ENCODE measurements around the gene ATP6V0E1. TPM values are rescaled to one million over a fixed set of nuclear protein-coding genes. Genes with fewer than 3 reads are reported as not detected.

The ATP6V0E1 gene
- total RNA-seq, 1 experiment from 2014 or later, result 84.6 TPM

DNA sequence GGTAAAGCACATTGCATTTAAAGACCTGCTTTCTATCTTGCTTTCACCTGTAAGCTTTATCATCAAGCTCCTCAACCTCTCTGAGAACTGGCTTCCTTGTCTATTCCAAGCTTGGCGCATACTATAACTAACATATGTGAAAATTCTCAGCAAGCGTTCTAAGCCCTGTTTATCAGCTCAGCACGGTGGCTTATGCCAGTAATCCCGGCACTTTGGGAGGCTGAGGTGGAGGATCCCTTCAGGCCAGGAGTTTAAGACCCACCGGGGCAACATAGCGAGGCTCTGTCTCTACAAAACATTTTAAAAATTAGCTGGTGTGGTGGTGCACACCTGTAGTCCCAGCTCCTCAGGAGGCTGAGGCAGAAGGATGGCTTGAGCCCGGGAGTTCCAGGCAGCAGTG lies 1.6 kb upstream of the ATP6V0E1 start:
- intact Hi-C loops (cut with micrococcal nuclease), result loop anchor here (5.0 kb wide), 1 partner anchor 220 kb away; no protein-coding TSS in a partner anchor

More for the DNA sequence above, 1.6 kb upstream of the ATP6V0E1 start:
- no peak for DNase-seq (ENCODE audit: low read depth, low spot score)
- POLR2A ChIA-PET, result interaction anchor here (0.7 to 1.0 kb wide), 2 partner anchors 150 to 346 kb away, joined by 3 read pairs; partner anchors contain the start of gene STC2
- Histone ChIP-seq H3K27me3 (ENCODE audit: insufficient read depth, low read length) (no peaks in the 10 kb centered on the region), H4K20me1 (ENCODE audit: insufficient read depth) (no peaks in the 10 kb centered on the region), H3K4me3 (replicated peaks in 1 of 2; ENCODE audit: low read depth in 1 of 2, low read length in 2 of 2) (no peak overlapping the region), H3K27ac (ENCODE audit: low read depth, low read length) (no peak overlapping the region), H3K36me3 (ENCODE audit: control insufficient read depth in 1 of 2, insufficient read depth in 2 of 2, low read length in 2 of 2) (peaks cover 0 to 4% of the 10 kb centered on the region in 2 experiments; a peak in 2 of 4 replicates), H3K9me3 (ENCODE audit: control insufficient read depth in 1 of 2, insufficient read depth in 1 of 2, low read depth in 1 of 2, low read length in 2 of 2) (no peaks in the 10 kb centered on the region), H2AFZ (ENCODE audit: low read depth, low read length, poor library complexity, severe bottlenecking) (no peak overlapping the region), H3K4me2 (ENCODE audit: low read length) (no peak overlapping the region), H3K9me2 (ENCODE audit: insufficient read depth) (no peaks in the 10 kb centered on the region), H3K4me1 (ENCODE audit: control insufficient read depth in 1 of 2, insufficient read depth in 2 of 2, low read length in 2 of 2) (peaks cover 5 to 14% of the 10 kb centered on the region in 2 experiments; a peak in 2 of 4 replicates), H3K79me2 (ENCODE audit: insufficient read depth, low read length) (peaks cover 29% of the 10 kb centered on the region), H3K9ac (ENCODE audit: low read length) (no peak overlapping the region)
- BruUV-seq (replicated peaks), result no TSS peak
- RAD21 ChIA-PET (ENCODE audit: low non-redundant PET in 1 of 2, low total read pairs in 2 of 2, uncharacterized antibody in 2 of 2, unreplicated experiment in 2 of 2), result no interaction called here
- ATAC-seq, result no peak
- no peak for TF ChIP-seq YY1 (IDR thresholded peaks at IDR 0.05; ENCODE audit: extremely low read depth, insufficient replicate concordance, low read depth, low read length)
- TF ChIP-seq ZNF274 (IDR thresholded peaks at IDR 0.05; ENCODE audit: low read depth, low read length), result no peak
- no peak for TF ChIP-seq EGR1 (IDR thresholded peaks at IDR 0.05; ENCODE audit: low read depth)
- TF ChIP-seq JUND (IDR thresholded peaks at IDR 0.05), result no peak
- no peak for TF ChIP-seq TCF7L2 (IDR thresholded peaks at IDR 0.05; ENCODE audit: borderline replicate concordance, extremely low read depth, insufficient read depth, insufficient read length)
- no peak for TF ChIP-seq RAD21 (IDR thresholded peaks at IDR 0.05; ENCODE audit: low read depth)
- no peak for TF ChIP-seq CEBPB (IDR thresholded peaks at IDR 0.05; ENCODE audit: low read depth)
- TF ChIP-seq ZFX (IDR thresholded peaks at IDR 0.05), result no peak
- TF ChIP-seq, protein P1, sequence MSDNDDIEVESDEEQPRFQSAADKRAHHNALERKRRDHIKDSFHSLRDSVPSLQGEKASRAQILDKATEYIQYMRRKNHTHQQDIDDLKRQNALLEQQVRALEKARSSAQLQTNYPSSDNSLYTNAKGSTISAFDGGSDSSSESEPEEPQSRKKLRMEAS (IDR thresholded peaks at IDR 0.05), result no peak
- TF ChIP-seq, protein P2, sequence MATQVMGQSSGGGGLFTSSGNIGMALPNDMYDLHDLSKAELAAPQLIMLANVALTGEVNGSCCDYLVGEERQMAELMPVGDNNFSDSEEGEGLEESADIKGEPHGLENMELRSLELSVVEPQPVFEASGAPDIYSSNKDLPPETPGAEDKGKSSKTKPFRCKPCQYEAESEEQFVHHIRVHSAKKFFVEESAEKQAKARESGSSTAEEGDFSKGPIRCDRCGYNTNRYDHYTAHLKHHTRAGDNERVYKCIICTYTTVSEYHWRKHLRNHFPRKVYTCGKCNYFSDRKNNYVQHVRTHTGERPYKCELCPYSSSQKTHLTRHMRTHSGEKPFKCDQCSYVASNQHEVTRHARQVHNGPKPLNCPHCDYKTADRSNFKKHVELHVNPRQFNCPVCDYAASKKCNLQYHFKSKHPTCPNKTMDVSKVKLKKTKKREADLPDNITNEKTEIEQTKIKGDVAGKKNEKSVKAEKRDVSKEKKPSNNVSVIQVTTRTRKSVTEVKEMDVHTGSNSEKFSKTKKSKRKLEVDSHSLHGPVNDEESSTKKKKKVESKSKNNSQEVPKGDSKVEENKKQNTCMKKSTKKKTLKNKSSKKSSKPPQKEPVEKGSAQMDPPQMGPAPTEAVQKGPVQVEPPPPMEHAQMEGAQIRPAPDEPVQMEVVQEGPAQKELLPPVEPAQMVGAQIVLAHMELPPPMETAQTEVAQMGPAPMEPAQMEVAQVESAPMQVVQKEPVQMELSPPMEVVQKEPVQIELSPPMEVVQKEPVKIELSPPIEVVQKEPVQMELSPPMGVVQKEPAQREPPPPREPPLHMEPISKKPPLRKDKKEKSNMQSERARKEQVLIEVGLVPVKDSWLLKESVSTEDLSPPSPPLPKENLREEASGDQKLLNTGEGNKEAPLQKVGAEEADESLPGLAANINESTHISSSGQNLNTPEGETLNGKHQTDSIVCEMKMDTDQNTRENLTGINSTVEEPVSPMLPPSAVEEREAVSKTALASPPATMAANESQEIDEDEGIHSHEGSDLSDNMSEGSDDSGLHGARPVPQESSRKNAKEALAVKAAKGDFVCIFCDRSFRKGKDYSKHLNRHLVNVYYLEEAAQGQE (IDR thresholded peaks at IDR 0.05; ENCODE audit: low read depth), result no peak
- TF ChIP-seq, protein P3, sequence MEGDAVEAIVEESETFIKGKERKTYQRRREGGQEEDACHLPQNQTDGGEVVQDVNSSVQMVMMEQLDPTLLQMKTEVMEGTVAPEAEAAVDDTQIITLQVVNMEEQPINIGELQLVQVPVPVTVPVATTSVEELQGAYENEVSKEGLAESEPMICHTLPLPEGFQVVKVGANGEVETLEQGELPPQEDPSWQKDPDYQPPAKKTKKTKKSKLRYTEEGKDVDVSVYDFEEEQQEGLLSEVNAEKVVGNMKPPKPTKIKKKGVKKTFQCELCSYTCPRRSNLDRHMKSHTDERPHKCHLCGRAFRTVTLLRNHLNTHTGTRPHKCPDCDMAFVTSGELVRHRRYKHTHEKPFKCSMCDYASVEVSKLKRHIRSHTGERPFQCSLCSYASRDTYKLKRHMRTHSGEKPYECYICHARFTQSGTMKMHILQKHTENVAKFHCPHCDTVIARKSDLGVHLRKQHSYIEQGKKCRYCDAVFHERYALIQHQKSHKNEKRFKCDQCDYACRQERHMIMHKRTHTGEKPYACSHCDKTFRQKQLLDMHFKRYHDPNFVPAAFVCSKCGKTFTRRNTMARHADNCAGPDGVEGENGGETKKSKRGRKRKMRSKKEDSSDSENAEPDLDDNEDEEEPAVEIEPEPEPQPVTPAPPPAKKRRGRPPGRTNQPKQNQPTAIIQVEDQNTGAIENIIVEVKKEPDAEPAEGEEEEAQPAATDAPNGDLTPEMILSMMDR (IDR thresholded peaks at IDR 0.05 in 2 of 3, conservative IDR thresholded peaks at IDR 0.05 in 1 of 3; ENCODE audit: borderline replicate concordance in 1 of 3, insufficient read depth in 1 of 3, low read depth in 2 of 3, low read length in 2 of 3), result no peak
- TF ChIP-seq POLR2AphosphoS5 (IDR thresholded peaks at IDR 0.05; ENCODE audit: low read depth, low read length), result no peak
- CTCF ChIA-PET, result interaction anchor here (0.7 to 0.9 kb wide), 2 partner anchors 348 to 630 kb away, joined by 3 to 4 read pairs; no protein-coding TSS in a partner anchor

Measured in HCT116 (cell line).